ENCODE data around the gene GNAQ.

GRCh38 chr9:77808751-77809081, 222.9 kb downstream of the GNAQ start:
- TF ChIP-seq CTCF (IDR thresholded peaks at IDR 0.05; ENCODE audit: low read depth, low read length, poor library complexity, severe bottlenecking): no peak
- TF ChIP-seq EZH2phosphoT487 (IDR thresholded peaks at IDR 0.05; ENCODE audit: borderline replicate concordance, low read length): no peak

Measured in DOHH2 (cell line).